CD4-positive, alpha-beta T cell treated with Interleukin-1 beta for 1 hour (primary cell): ENCODE data around the gene NIPAL3.

Experiments used
- DNase-seq, 2 donors: peaks; one replicate each; pipeline ENCODE4 v3.0.0-alpha.2; 2020 to 2022

Gene NIPAL3

DNA sequence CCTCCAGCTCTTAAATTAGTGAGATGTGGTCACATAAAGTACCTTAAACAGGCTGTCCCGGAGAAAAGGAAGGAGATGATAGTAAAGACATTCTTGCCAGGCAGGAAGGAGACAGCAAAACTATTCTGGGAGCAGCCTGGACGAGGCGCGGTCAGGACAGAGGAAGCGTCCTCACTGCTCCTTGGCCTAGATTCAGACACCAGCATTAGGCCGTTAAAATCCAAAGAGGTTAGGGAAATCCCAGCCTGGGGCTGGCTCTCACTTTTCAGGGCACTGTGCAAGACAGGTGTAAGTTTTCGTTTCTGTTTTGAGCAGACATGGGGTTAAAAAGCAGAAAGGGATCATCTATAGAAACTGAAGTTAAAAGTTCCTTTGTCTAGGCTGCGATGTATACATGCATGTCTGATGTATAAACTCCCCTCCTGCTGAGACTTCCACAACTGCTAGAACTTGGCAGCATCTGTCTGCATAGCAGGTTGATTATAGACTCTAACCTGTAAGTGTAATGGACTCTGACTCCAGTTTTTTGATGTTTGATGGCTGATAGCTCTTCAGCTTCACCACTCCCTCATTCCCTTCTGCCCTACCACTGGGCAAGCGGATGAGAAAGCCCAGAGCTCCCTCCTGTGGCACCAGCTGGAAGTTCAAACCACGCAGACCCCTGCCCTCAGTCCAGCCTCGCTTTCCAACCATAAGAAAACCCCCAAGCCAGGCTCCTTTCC is 23.6 kb upstream of the NIPAL3 start:
- peak; percentile 63 to 72 for DNase-seq

DNA sequence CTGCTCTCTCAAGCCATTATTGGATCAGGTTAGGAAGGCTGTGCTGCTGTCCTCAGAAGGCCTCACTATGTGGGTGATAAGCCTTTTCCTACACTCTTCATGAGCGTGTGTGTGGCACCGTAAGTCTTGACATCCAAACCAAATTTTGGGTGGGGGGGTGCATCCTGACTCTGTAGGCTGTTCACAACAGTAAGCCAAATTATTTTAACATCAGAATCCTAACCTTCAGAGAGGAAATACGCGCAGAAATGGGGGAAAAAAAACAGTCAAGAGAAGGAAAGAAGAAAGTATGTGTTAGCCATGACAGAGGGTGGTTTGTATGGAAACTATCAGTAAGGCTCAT is 23.0 kb upstream of the NIPAL3 start:
- DNase-seq, result no peak

DNA sequence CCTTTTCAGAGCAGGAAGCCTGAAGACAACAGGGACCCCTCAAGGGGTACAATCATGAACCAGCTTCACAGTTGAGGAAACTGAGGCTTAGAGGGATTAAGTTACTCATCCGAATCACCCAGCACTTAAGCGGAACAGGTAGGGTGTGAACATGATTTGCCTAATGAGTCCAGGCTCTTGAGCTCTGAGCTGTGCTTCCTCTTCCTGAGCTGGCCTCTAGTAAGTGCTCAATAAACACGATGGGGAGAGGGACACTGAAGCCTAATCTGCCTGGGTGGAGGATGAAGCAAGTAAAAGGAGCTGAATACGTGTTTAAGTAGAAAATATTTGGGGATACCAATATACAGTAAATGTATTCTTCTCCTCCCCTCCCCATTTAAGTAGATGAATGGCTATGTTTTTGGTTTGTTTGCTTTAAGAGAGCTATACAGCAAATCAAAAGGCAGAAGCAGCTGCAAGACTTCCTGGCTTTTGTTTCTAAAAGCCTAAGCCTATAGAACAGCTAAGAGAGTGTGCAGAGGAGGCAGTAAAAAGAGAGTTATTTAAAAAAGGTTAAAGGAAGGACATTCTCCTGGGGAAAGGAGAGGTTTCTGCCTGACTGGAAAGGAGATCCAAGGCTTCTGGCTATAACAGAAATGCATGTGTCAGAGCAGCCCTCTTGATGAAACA is 22.5 kb upstream of the NIPAL3 start:
- DNase-seq, result no peak

DNA sequence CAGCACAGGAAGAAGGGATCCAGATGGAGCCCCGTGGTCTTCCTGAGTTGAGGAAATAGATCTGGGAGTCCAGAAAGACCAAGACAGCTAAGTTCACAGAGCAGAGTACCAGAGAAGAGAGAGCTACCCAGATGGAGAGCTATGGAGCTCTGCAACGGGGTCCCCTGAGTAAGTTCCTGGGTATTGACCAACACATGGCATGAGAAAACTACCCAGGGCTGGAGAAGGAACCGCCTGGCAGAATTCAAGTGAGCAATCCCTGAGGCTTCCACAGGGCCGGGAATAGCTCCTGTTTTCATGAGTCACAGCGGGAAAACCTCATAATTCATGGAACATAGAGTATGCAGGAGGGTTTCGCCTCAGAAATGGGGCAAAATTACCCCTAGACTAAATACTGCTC is 21.7 kb upstream of the NIPAL3 start:
- DNase-seq, result no peak

DNA sequence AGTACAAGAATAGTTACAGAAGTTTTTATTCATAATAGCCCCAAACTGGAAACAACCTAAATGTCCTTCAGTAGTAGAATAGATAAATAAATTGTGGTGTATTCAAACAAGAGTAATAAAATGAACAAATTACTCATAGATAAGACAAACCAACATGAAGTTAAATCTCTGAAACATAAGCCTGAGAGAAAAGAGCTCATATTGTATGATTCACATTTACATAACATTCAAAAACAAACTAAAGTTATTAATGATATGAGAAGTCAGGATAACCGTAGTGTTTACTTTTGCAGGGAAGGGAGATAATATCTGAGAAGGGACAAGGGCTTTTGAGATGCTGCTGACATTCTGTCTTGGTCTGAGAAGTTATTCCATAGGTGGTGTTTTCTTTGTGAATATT is 15.5 kb upstream of the NIPAL3 start:
- DNase-seq, result no peak

DNA sequence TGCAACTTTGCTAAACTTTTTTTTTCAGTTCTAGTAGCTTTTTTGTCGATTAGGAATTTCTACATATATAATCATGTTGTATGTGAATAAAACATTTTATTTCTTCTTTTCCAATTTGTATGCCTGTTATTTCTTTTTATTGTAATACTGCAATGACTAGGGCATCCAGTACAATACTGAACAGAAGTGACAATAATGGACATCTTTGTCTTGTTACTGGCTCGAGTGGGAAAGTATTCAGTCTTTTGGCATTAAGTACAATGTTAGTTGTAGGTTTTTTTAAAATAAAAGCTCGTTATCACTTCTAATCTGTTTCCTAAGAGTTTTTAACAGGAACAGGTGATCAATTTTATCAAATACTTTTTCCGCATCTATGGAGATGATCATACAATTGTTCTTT is 11.8 kb upstream of the NIPAL3 start:
- DNase-seq, result no peak

DNA sequence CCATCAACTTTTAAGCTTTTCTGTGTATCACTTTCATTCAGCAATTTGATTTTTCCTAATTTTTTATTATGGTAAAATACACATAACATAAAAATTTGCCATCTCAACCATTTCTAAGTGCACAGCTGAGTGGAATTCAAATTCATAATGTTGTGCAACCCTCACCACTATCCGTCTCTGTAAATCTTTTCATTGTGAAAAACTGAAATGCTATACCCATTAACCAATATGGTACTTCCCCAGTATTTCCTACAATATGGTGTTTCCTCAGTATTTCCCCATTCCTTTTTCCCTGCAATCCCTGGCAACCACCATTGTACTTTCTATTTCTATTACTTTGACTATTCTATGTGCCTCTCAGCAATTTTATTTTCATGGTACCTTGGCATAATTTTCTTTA is 8.8 kb upstream of the NIPAL3 start:
- DNase-seq, result no peak

DNA sequence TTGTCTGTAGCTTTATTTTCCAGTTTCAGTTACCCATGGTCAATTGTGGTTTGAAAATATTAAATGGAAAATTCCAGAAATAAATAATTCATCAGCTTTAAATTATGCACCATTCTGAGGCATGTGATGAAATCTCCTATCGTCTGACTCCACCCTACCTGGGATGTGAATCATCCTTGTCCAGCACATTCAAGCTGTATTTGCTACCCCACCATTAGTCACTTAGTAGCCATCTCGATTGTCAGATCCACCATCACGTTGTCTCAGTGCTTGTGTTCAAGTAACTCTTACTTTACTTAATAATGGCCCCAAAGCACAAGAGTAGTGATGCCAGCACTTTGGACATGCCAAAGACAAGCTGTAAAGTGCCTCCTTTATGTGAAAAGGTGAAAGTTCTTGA is 6.1 kb upstream of the NIPAL3 start:
- DNase-seq, result no peak

DNA sequence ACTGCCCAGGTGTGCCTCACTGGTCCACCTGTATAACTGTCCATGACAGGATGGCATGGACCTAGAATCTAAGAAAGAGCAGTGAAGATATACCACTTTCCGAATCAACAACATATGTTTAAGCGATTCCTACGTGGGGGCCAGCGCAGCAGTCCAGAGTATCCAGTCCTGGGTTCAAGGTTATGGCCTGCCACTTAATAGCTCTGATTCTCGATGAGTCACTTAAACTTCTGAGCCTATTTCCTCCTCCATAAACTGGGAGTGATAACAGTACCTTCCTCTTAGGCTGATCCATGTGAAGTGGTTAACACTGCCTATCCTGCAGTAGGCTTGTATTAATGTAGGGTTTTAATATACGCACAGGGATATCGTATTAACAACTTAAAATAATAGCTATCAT is 4.9 kb upstream of the NIPAL3 start:
- no peak for DNase-seq

DNA sequence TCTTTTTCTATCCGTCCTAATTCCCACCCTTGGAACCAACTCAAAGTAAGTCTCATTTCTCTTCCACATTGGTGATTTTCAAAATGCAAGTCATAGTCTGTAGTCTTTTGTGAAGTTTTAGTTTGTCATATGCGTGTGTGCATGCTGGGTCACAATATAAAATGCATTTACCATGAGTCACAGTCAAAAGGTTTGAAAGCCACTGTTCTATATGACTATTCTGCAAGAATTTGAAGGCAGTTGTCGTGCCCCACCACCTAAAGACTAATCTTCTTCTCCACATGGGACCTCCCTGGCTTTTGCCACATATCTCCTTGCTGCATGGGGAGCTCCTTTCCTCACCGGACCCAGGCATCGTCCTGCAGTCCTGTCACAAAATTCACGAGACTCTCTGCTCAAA is 3.6 kb upstream of the NIPAL3 start:
- no peak for DNase-seq

DNA sequence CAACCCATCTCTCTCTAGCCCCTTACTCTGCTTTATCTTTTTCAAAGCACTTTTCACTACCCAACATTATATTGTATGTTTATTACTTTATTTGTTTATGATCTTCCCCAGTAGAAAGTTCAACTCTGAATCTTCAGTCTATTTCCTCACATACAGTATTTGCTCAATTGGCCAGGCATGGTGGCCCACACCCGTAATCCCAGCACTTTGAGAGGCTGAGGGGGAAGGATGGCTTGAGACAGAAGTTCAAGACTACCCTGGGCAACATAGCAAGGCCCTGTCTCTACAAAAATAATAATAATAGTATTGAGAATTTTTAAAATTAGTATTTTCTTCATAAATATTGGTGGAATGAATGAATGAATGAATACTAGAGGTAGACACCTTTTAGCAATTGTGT is 3.2 kb upstream of the NIPAL3 start:
- no peak for DNase-seq

DNA sequence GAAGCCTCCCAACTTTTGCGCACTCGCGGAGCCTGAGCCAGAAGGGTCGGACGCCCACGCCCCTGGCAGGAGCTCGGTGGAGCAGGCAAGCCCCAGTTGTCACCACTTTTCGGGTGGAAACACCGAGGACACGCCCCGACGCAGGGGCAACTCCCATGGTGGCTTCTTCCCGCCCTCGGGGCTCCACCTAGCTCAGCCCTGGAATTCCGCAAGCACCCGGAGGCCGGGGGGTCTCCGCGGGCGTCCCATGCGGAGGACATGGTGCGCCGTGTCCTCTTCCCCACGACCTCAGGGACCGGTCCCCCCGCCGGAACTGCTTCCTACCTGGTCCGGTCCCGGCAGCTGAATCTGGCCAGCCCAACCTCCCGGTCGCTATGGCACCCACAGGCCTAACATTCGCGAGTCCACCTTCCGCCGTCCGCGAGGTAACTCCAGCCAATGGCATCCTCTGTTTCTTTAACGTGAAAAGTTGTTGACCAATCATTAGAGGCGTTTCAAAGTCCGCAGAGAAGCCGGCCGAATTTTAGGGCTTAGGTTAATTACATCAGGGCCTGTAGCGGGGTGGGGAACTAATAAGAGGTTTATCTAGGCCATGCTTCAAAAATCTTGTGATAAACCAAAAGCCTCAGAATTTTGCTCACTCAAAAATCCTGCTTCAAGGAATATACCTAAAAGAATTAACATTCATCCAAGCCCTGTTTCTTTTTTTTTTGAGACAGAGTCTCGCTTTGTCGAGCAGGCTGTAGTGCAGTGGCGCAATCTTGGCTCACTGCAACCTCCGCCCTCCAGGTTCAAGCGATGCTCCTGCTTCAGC is 2.0 kb upstream of the NIPAL3 start, which contains the start of gene STPG1:
Gene STPG1, minus strand, starts transcription at position 433 of the 814 bp plus-strand sequence. CDS start 12,394 bp downstream, outside the sequence.
- peak; percentile 84 to 91 for DNase-seq

DNA sequence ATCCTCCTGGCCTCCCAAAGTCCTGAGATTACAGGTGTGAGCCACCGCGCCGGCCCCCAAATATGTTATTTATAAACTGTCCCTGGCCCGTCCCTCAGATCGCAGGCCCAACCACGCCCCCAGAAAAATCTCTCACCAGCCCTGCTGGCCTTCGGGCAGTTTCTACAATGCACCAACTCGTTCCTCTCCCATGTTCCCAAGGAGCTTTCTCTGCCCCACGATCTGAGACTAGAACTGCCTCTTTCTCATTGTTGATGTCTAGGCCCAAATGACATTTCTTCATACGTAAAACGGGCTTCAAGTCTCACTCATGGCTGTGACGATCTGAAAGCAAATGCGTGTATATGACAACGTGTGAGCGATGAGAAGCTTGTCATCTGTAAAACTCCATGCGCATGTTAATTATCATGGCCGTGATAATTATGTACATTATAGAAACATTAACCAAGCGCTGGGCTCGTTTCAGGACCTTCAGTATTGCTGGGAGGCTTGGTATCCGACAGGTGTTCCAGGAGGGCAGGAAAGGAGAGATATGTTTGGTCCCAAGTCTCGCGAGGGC is 748 bp upstream of the NIPAL3 start:
- DNase-seq, result no peak

DNA sequence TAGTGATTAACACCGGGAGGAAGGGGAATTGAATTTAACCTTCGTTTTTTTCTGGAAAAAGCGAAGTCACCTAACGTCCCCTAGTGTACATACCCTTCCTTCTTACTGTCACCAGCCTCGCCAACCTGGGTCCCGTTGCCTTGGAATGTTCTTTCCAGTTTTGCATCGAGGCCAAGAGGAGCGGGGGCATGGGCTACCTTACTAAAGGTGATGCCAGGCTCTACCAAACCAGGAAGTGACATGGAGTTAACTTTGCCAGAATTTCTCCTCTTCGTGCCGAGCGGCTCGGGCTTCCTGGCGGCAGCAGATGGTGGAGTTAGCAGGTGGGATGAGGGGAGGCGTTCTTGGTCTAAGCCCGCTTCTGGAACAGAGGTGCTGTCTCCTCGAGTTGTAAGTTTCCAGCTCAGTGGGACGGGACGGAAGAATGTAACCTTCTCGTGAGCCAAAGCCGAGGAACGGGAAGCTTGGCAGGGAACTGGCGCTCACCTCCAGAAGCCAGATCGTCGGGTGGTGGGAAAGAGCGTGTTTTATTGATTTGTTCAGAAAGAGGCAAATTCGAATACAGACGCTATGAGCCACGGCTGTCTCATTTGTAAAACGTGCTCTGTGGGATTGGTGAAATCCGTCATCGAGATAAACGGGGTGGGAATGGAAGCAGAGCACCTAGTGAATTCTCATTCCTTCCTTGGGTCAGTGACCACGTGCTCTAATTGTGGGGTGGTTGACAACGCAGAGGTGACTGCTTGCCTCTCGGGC is 486 bp downstream of the NIPAL3 start:
- DNase-seq, result no peak

DNA sequence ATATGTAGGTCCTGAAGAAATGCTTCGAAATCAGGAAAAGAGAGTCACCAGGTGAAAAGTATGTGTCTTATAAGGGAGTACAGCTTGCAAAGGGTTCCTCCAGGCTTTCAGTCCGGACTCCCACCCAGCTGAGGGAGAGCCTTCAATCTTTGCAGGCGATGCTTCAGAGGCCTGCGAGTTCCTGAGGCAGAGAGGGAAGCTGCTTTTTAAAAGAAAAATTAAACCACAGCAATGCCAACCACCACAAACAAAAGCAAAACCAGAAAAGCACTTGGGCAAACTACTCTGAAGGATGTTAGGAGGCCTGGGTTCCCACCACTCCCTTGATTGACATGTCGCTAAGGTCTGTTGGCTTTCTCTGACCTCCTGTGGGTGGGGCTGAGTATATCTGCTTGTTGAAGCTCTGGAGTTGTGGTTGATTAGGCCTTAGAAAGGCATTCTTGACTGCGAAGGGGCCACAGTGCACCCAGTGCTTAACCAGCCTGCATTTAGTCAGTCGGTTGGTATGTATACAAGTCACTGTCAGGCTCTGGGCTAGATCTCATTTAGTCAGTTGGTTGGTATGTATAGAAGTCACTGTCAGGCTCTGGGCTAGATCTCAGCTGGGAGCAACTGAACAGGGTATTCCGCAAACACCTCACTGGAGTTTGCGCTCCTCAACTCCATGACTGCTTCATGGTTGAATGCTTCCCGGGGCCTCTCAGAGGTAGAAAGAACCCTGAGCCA is 1.2 kb downstream of the NIPAL3 start:
- peak; percentile 50 to 66 for DNase-seq

DNA sequence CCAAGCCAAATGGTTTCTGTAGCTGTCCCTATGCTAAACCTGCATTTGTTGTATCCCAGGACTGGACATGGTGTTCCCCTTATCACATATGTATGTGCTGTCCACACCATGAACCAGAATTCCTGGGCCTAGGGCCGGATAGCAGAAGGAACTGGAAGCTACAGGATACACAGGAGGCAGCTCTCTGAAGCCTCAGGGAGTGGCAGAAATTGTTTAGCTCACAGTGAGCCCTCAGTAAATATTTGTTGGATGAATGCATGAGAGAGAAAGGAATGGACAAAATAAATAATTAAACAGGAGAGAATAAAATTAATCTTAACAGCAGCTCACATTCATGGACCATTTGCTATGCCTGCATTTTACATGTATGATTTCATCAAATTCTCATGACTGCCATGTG is 2.1 kb downstream of the NIPAL3 start:
- no peak for DNase-seq

DNA sequence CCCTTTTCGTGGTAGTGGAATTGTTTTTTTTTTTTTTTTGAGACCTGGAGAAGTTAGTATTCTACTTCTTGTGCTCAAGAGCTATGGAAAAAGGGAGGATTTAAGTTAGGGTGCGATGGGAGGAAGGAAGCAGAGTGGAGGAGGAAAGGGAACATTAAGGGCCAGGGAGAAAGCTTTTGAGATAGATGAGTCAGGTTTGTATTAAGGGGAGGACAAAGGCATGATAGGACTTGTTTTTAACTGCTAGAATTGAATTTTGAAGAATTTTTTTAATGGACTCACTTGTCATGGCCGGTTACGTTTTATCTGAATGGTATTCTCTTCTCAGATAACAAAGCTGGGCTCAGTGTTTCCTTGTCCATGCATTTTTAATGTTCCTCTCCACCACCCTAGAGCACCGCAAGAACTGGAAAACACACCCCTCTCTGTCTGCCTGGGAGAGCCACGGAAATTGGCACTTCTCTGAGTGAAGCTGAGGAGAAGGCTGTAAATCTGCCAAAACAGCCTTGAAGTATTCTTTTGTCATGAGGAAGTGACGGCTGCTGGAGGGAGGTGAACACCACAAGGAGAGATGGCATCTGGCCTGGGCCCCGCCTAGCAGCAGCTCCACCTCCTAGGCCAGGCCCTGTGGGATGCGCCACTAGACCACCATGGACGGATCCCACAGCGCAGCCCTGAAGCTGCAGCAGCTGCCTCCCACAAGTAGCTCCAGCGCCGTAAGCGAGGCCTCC is 3.5 kb downstream of the NIPAL3 start:
- DNase-seq, result peak in 1 of 2 donors; percentile 13

DNA sequence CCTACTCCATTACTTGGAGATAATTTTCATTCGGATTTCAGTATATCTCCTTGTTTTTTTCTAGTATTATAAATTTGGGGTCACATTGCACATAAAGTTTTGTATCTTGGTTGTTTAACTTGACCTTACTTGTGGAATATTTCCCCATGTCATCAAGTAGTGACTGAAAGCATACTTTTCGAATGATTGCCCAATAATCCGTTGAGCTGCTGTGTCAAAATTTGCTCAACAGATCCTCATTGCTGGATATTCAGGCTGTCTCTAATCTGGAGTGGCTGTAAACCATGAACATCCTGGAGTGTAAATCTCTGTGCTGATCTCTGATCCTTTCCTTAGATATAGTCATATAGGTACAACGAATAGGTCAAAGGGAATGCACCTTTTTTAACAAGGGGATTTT is 4.9 kb downstream of the NIPAL3 start:
- no peak for DNase-seq

DNA sequence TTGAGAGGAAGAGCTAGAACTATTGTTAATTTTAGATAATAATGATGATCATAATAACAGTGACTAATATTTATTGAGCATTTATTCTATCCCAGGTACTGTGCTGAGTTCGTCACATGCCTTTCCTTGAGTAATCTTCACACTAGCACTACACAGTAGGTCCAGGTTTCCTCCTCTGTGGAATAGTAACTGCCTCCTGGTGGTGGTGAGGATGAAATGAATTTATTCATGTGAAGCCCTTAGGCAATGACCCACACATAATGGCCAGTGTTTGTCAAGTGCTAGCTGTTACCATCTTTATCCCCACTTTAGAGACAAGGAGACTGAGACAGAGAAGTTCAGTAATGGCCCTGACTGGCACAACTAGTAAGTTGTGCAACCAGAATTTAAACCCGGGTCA is 5.9 kb downstream of the NIPAL3 start:
- no peak for DNase-seq

DNA sequence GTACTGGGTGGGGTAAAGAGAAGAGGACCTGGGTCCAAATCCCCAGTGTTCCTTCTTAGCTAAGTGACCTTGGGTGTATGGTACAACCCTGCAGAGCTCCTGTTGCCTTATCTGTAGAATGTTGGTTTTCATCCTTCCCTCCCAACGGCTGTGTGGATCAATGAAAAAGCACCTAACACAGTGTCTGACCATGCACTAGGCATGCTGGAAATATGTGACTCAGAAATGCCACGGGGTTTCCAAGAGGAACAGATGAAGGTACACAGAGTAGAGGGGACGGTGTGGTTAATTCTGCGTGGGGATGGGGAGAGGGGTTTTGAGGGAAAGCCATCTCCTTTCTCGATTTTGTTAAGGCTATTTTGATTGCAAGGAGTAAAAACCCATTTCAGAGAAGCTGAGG is 8.6 kb downstream of the NIPAL3 start:
- no peak for DNase-seq

DNA sequence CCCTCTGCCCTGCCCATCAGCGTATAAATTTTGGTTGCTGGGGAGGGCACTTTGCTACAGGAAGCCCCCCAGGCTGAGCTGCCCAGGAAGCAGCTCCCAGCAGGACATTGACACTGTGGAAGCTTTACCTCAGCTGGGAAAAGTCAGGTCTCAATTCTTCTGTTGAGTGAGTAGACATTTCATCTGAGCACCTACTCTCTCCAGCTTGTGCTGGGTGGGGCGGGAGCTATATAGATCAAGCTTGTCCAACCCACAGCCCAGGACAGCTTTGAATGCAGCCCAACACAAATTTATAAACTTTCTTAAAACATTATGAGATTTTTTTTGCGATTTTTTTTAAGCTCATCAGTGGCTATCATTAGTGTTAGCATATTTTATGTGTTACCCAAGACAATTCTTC is 9.4 kb downstream of the NIPAL3 start:
- DNase-seq, result no peak
